HG03354 (cell line): ENCODE measurements around the gene PTPRH.

Experiments
- ATAC-seq: cut with Tn5 transposase; IDR thresholded peaks from one replicate; pipeline ENCODE4 v1.9.1; 2021; ENCODE audit warnings: mild to moderate bottlenecking; ENCODE audit not compliant: unreplicated experiment, poor library complexity, severe bottlenecking

PTPRH gene

GRCh38 chr19:55145232-55145631, 64.1 kb downstream of the PTPRH start:
- no peak for ATAC-seq

GRCh38 chr19:55141696-55142095, 67.6 kb downstream of the PTPRH start:
- ATAC-seq = no peak

- ATAC-seq = no peak
These were observed 71.4 kb downstream of the PTPRH start for GRCh38 chr19:55137915-55138314.

GRCh38 chr19:55136399-55137102, 72.8 kb downstream of the PTPRH start:
- ATAC-seq = no peak

GRCh38 chr19:55134736-55135135, 74.6 kb downstream of the PTPRH start:
- no peak for ATAC-seq

GRCh38 chr19:55133639-55134444, 75.5 kb downstream of the PTPRH start:
- no peak for ATAC-seq

GRCh38 chr19:55132453-55133129, 76.7 kb downstream of the PTPRH start:
- no peak for ATAC-seq

GRCh38 chr19:55131421-55131820, 77.9 kb downstream of the PTPRH start:
- no peak for ATAC-seq
